Fibroblast of upper back skin (primary cell): ENCODE results near the gene CDK10.
A peak's percentile ranks its signal among the peaks of the same experiment; 100 is the strongest.

ENCODE experiments used
- DNase-seq: peaks from one replicate; pipeline ENCODE4 v3.0.0-alpha.2; 2013

The CDK10 gene

GRCh38 chr16:89716916-89717687 is 30.6 kb downstream of the CDK10 start:
- DNase-seq: no peak

GRCh38 chr16:89717688-89718505 is 31.4 kb downstream of the CDK10 start:
- DNase-seq: no peak

GRCh38 chr16:89720551-89720812 is 34.0 kb downstream of the CDK10 start:
- DNase-seq: no peak

- peak; percentile 67 for DNase-seq
Measured at GRCh38 chr16:89720813-89721545, 34.5 kb downstream of the CDK10 start, which contains the start of the genes VPS9D1 and ZNF276. Gene VPS9D1, minus strand, starts transcription at chr16:89720898. Its CDS starts 37 bp downstream, at chr16:89720861. Gene ZNF276, plus strand, starts transcription at chr16:89721537. Its CDS starts 104 bp downstream, at chr16:89721641.

- peak; percentile 24 for DNase-seq
Measured at GRCh38 chr16:89721546-89722391, 35.3 kb downstream of the CDK10 start.

GRCh38 chr16:89722392-89723278 is 36.1 kb downstream of the CDK10 start:
- no peak for DNase-seq

GRCh38 chr16:89723279-89724250 is 37.1 kb downstream of the CDK10 start:
- no peak for DNase-seq

- no peak for DNase-seq
Measured at GRCh38 chr16:89727406-89728120, 41.1 kb downstream of the CDK10 start.

- no peak for DNase-seq
Measured at GRCh38 chr16:89729293-89729692, 42.8 kb downstream of the CDK10 start.

GRCh38 chr16:89729863-89730593 is 43.5 kb downstream of the CDK10 start:
- DNase-seq: no peak

- no peak for DNase-seq
Measured at GRCh38 chr16:89730610-89731234, 44.2 kb downstream of the CDK10 start.

GRCh38 chr16:89732142-89732917 is 45.8 kb downstream of the CDK10 start:
- no peak for DNase-seq

GRCh38 chr16:89732918-89733242 is 46.4 kb downstream of the CDK10 start:
- no peak for DNase-seq

- no peak for DNase-seq
Measured at GRCh38 chr16:89733322-89733721, 46.8 kb downstream of the CDK10 start.

- DNase-seq: no peak
Measured at GRCh38 chr16:89733792-89734191, 47.3 kb downstream of the CDK10 start.

GRCh38 chr16:89736554-89736953 is 50.1 kb downstream of the CDK10 start:
- DNase-seq: no peak

- DNase-seq: no peak
Measured at GRCh38 chr16:89737341-89738071, 51.0 kb downstream of the CDK10 start.
